GM18508 (cell line): ENCODE data around the gene MFSD1.

Experiments used
- ATAC-seq: cut with Tn5 transposase; IDR thresholded peaks from one replicate; pipeline ENCODE4 v1.9.1; 2021; ENCODE audit warnings: moderate number of reproducible peaks; ENCODE audit not compliant: insufficient read depth, unreplicated experiment

The MFSD1 gene

DNA sequence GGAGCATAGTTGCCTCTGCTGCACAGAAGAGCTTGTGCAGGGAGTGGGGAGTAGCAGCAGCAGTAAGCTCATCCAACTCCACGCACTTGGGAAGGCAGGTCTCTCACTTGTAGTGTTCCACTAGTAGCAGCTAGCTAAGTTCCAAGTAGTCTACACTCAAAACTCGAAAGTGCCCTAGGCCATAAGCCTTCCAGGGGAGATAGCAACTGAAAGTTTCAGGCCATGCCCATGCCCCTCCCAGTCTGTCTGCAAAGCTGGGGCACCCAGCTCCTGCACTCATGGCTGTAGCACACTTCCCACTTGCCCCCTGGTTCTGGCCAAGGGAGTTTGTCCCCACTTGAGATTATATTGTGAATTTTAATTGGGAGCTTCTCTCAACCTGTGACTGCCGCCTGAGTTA lies 57.5 kb downstream of the MFSD1 start:
- no peak for ATAC-seq

DNA sequence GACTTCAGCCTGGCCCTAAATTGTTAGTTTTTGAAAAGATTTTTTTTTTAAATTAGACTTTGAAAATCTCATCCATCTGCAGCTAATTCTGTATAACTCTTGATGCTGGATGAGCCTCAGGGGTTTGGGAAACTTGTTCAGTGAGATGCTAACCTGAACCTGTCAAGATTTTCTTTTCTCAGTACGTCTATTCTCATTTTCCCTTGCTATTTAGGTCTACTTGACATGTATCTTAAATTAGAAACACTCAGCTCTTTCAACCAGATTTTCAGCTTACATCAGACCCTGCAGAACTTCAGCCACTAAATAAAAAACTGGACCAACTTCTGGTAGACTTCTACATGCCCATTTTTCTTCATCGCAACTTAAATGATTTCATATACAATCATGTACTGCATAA lies 61.4 kb downstream of the MFSD1 start:
- no peak for ATAC-seq

DNA sequence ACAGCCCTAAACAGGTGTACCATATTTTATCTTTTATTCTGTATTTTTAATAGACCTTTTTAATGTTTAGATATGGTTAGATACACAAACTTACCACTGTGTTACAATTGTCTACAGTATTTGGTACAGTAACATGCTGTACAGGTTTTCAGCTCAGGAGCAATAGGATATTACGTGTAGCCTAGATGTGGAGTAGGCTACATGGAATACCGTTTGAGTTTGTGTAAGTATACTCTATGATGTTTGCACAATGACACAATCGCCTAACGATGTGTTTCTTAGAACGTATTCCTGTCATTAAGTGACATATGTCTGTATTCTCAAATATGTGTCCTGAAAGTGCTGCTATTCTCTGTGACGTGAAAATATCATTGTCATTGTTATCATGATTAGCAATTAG lies 62.6 kb downstream of the MFSD1 start:
- no peak for ATAC-seq

DNA sequence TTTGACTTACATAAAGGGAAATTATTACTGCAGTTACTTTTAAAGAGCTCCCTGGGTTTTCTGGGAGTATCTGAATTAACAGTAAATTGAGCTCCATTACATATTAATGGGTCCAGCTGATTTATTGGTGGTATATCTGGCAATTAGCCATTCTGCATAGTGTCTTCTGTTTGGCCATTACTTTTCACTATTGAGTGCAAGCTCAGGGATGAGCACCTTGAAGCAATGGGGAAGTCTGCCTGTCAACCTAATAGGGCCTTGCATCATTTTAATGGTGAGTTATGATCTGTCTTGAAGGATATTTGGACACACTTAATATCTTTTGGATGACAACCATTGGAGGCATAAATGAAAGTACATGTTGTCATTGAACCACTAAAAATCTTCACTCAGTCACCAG lies 73.8 kb downstream of the MFSD1 start:
- ATAC-seq: no peak
